Measurements from ENCODE around the gene PGAP3.

DNA sequence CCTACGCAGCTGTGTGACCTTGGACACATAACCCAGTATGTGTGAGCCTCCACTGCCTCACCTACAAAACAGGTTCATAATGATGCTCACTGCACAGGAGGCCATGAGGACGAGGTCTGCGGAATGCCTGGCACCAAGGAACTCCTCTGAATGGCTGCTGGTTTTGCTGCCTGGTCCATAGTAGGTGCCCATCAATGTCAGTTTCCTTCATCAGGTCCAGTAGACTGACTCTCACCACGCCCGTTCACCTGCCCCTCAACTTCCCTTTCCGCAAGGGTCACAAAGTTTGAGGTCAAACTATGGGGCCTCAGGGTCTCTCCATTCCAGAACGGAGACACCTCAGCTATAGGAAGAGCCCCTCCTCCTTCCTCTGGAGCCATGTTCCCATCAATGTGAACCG is 10.8 kb downstream of the PGAP3 start:
- TF ChIP-seq, protein P1, sequence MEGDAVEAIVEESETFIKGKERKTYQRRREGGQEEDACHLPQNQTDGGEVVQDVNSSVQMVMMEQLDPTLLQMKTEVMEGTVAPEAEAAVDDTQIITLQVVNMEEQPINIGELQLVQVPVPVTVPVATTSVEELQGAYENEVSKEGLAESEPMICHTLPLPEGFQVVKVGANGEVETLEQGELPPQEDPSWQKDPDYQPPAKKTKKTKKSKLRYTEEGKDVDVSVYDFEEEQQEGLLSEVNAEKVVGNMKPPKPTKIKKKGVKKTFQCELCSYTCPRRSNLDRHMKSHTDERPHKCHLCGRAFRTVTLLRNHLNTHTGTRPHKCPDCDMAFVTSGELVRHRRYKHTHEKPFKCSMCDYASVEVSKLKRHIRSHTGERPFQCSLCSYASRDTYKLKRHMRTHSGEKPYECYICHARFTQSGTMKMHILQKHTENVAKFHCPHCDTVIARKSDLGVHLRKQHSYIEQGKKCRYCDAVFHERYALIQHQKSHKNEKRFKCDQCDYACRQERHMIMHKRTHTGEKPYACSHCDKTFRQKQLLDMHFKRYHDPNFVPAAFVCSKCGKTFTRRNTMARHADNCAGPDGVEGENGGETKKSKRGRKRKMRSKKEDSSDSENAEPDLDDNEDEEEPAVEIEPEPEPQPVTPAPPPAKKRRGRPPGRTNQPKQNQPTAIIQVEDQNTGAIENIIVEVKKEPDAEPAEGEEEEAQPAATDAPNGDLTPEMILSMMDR (IDR thresholded peaks at IDR 0.05): no peak
- TF ChIP-seq POLR2A (IDR thresholded peaks at IDR 0.05) (no peak), POLR2AphosphoS5 (IDR thresholded peaks at IDR 0.05) (no peak), EP300 (IDR thresholded peaks at IDR 0.05) (no peak)

Measured in upper lobe of left lung (tissue), 4 donors.